HG02759 (cell line): Measurements from ENCODE around the gene TNRC6A.
"Not testable (repeated sequence)": the region's sequence is repeated elsewhere in the genome, so short reads cannot be mapped to it uniquely, and the experiment has no call there.

Experiments used
- ATAC-seq: cut with Tn5 transposase; IDR thresholded peaks from one replicate; pipeline ENCODE4 v1.9.1; 2021; ENCODE audit warnings: mild to moderate bottlenecking, moderate library complexity; ENCODE audit not compliant: unreplicated experiment

TNRC6A gene

DNA sequence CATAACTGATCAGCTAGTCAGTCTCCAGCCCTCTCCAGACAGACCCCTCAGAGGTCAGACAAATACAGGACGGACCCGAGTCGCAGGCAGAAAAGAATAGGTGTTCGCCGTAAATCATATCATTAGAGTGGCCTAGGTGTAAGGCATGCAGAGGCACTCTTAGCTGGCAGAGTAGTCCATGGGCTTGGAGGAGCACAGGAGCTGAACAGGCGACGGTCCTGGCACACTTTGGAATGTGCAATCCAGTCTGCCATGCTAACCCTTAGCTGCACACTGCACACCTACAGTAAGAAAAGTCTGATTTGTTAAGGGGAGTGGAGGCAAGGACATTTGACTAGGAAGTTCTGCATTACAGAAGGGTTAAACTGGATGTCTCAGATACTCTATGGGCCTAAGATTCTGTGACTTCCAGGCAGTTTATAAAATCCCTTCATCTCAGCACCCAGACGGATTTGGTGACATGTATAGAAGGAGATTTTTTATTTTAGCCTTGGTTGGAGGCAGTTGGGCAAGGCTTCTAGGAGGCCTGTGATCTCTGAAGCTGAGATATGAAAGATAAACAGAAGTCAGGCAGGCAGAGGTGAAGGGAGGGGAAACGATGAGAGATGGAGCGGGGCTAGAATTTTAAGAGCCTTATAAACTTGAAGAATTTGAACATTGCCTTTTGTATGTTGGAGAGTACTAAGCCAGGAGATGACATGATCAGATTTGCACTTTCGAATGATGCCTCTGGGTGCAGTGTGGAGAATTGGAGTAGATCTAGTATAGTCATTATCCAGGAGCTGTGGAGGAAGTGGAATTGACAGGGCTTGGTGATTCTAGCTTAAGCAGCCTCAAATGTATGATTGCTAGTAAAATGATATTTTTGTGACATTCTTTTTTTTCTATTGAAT lies 81.7 kb downstream of the TNRC6A start:
- no peak for ATAC-seq

DNA sequence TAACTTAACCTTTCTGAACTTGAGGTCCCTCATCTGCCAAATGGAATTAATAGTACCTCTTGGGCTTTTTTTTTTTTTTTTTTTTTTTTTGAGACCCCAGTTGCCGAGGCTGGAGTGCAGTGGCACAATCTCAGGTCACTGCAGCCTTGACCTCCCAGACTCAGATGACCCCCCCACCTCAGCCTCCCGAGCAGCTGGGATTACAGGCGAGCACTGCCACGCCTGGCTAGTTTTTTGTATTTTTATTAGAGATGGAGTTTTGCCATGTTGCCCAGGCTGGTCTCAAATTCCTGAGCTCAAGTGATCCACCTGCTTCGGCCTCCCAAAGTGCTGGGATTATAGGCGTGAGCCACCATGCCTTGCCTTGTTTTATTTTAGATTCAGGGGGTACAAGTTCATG lies 83.4 kb downstream of the TNRC6A start:
- not testable (repeated sequence) for ATAC-seq

DNA sequence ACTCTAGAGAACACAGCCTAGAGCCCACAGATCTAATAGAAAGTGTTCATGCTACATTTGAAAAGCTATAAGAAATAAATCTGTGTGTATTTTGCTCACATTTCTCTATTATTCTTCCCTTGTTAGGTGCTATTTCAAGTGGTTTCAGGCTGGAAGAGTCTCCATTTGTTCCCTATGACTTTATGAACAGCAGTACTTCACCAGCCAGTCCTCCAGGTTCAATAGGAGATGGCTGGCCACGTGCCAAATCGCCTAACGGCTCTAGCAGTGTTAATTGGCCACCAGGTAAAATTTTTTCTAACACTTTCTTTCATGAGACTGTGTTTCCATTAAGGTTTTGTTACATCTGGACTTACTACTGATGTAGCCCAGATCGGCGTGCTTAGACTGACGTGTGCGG lies 85.6 kb downstream of the TNRC6A start:
- ATAC-seq, result no peak

DNA sequence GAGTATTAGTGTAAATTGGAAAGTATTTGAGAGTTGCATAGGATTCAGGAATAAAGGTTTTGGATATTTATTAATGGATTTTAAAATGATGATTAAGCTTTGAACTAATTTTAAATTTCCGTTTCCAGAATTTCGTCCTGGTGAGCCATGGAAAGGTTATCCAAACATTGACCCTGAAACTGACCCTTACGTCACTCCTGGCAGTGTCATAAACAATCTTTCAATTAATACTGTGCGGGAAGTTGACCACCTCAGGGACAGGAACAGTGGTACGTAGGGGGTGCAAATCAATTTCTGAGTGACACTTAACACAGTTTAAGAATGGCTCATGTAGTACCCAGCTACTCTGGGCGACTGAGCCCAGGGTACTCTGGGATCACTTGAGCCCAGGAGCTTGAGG lies 87.2 kb downstream of the TNRC6A start:
- no peak for ATAC-seq

DNA sequence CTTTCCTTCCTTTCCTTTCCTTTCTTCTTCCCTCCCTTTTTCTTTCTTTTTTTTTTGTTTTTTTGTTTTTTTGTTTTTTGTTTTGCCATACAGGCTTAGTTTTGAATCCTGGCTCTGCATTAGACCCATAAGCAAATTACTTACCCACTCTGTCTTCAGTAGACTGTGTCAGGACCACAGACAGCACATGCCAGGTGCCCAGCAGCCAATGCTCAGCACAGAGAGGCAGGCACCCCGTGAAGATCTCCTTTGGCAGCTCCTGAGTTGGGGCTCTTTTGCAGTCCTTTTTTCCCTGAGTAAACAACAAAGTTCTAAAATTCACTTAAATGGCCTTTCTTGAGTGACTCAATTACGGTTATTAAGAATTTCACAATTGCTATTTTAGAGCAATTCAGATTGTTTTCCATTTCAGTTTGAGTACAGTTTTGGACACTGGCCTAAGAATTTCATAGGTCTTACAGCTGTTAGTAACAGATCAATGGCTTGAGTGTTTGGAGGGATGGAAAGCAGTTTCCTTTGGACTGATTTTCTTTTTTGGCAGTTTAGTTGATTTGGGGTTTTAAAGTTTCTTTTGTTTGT lies 90.1 kb downstream of the TNRC6A start:
- no peak for ATAC-seq

DNA sequence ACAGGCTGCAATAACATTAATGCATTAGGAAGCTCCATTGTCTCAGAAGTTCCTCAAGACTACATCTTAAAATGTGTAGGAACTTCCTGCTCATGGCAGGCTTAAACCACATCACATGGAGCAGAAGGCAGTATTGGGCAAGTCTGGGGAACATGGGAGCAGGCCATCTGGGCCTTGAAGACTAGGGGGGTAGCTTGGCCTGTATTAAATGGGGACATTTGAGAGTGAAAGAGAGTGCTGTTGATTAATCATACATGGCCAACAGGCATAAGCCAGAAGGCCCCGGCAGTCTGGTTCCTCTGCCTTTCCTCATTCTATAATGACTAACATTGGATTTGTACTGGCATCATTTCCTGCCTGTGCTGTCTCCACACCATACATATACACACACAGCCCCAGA lies 91.1 kb downstream of the TNRC6A start:
- no peak for ATAC-seq

DNA sequence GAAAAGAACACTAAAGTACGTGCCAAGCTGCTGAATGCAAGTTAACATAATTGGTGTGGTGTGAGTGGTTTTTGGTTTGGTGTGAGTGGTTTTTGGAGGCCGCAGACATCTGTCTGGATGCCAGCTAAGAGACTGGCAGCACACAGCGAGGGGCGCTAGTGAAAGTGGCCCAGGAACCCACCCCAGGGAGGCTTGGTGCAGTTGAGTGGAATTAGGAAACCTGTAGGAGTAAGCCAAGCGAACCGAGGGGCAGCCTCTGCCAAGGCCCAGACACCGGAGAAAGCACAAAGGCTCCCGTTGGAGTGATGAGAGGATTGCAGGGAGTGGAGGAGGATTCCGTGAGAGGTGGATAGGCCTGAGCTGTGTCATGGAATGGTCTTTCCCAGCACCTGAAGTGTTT lies 91.7 kb downstream of the TNRC6A start:
- no peak for ATAC-seq

DNA sequence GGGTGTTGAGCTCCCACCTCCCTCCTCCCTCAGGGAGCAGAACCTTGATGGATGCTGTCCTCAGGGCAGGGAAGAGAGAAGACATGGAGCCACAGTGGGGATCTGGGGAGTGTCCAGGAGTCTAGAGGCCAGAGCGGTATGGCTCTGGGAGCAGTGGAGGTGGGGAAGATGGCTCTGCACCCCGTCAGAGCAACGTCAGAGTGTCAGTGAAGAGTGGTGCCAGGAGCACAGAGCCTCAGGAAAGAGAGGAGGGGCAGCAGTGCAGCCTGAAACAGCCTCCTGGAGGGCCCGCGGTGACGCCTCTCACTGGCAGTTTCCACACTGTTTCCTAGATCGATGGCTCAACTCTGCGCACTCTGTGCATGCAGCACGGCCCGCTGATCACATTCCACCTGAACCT lies 93.1 kb downstream of the TNRC6A start:
- ATAC-seq, result no peak

DNA sequence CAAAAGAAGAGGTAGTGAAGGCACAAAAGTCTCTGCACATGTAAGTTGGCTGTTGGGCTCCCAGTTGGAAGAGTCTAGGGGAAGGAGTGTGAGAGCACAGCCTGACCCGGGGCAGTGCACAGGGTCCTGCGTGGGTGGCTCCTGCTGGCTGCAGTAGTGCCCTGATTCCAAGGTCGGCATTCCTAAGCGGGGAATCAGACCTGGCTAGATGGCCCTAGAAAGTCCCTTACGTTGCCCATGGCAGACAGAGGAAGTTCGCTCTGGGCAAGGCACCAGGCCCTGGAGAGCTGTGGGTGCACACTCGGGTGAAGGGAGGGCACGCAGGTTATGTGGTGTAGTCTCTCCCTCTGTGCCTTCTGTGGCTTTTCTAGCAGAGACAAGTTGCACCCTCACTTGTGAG lies 93.5 kb downstream of the TNRC6A start:
- no peak for ATAC-seq

DNA sequence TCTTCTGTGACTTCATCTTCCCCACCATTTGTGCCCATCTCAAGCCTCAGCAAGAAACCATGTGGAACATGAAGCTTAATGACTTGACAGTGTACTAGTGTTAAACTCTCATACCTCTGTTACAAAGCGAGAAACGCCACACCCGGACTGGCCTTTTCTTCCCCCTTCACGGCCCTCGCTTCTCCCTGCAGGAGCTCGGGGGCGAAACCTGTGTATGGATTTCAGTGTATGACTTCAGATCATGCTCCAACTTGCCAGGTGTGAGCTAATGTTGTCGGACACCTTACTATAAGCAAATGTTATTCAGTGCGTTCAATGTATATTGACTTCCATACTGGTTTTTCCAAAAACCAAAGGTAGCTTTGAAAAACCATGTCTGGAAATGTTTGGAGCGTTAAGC lies 96.2 kb downstream of the TNRC6A start:
- ATAC-seq, result no peak

DNA sequence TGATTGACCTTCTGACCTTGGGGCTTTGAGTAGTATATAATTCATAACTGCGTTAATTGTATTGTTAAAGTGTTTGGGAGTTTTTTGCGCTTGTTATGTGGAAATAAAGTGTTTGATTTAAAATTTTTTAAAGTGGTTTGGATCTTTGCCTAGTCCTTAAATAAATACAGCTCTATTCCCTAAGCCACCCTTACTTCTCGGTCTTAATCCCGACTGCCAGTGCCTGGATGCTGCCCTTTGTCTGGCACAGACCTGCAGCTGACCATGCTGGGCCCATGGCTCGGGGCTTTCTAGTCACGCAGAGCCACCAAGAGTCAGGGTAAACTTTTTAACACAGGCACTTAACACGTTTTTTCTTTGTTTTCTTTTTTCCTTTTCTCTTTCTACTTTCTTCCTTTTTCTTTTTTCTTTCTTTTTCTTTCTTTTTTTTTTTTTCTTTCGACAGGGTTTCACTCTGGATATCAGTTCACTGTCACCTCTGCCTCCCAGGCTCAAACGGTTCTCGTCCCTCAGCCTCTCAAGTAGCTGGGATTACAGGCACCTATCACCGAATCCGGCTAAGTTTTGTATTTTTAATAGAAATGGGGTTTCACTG lies 96.7 kb downstream of the TNRC6A start:
- no peak for ATAC-seq

DNA sequence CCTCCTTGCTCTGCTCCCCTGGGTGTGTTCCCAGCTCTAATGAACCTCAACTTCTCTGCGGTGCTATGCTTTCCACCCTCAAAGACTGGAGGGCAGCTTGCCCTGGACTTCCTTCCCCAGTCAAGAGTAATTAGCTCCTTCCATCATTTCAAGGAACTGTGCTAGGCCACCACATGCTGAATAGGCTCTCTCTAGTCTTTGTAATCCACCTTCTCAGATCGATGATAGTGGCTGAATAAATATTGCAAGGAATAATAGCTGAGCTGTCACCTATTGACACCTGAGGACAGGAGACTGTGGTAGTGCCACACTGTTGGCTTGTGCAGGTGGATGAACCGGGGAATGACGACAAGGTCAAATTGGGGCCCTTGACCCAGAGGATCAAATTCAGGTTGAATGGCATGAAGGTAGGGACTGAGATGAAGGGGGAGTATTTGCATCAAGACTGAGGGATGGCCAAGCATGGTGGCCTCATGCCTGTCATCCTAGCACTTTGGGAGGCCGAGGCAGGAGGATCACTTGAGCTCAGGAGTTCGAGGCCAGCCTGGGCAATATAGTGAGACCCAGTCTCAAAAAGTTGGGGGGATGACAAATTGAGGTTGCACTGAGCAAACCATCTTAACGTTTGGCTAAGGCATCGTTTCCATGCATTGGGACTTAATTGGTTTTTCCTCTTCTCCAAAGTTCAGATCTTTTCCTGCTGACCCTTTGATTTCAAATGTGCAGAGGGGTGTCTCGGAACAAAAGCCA lies 97.5 kb downstream of the TNRC6A start:
- ATAC-seq, result no peak

DNA sequence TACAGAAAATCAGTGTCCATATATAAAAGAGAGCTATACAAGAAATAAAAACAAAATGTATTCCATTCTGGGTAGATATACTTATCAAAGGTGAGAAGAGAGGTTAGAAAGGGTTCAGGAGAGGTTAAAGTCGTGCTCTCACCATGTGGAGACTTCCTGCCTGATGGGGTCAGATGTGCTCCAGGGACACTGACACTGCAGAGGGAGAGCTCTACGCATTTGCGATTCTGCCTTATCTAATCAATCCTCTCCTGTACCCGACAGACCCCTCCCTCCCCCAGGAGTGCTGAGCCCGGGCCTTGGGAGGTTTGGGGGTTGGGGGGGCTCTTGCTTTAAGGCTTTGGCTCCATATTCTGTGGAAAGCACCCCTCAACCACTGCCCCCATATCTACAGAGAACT lies 99.7 kb downstream of the TNRC6A start:
- no peak for ATAC-seq

DNA sequence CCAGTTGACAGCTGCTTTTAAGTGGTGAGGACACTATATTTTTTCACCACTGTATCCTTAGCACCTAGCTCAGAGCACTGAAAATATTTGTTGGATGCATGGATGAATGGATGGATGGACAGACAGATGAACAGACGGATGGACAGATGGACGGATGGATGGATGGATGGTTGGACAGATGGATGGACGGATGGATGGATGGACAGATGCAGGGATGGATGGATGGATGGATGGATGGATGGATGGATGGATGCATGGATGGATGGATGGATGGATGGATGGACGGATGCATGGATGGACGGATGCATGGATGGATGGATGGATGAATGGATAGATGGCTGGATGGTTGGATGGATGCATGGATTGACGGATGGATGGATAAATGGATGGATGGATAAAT lies 103.9 kb downstream of the TNRC6A start:
- ATAC-seq, result no peak

DNA sequence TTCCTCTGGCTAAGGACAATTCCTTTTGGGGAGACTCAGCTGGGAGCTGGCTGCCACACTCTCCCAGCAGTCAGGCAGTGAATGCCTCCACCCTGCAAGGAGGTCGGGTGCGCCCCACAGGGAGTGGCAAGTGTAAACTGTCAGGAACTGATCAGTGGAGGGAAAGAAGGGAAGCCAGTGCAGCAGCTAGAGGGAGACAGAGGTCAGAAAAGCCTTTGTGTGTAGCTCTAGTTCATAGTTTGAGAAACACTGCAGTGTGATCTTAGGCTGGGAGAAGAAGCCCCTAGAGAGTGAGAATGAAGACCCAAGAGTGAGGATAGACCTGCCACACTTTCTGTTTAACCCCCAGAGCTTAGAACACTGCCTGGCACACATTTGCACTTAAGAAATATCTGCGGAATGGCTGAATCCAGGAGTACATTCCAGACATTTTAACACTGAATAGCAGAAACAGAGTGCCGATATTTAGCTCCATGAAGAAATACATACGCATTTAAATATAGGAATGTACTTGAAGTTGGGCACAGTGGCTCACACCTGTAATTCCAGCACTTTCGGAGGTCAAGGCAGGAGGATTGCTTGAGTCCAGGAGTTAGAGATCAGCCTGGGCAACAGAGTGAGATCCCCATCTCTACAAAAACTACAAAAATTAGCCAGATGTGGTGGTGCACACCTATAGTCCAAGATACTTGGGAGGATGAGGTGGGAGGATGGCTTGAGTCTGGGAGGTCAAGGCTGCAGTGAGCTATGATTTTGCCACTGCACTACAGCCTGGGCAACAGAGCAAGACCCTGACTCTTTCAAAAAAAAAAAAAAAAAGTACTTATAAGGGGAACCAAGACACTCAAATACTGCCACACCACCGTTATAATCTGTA lies 105.2 kb downstream of the TNRC6A start:
- no peak for ATAC-seq

DNA sequence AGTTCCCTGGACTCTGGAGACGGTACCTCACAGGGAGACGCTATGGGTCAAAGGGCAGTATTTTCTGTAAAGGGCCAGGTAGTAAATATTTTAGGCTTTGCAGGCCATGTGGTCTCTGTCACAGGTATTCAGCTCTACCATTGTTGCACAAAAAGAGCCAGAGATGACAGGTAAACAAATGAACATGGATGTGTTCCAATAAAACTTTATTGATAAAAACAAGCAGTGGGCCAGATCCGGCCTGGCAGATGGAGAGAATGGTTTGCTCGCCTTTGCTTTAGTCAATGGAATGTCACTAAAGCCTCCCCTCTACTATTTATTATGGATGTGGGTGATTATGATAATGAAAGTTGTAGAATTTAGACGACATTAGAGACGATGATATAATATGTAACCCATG lies 107.4 kb downstream of the TNRC6A start:
- no peak for ATAC-seq

DNA sequence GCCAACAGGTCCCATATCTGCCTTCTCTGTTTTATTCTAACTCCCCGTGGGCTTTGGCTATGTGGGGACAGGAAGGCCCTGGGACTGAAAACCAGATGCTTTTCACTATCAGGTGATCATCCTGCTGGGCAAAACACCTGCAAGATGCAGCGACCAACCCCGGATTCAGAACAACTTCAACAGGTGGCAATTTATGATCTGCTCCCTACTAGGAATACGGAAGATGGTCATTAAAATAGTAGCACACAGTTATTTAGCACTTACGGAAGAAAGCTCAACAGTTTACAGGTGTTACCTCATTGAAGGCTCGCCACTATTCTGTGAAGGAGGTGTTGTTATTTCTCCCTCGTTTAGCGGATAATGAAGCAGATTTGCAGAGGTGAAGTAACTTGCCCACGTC lies 108.5 kb downstream of the TNRC6A start:
- no peak for ATAC-seq

DNA sequence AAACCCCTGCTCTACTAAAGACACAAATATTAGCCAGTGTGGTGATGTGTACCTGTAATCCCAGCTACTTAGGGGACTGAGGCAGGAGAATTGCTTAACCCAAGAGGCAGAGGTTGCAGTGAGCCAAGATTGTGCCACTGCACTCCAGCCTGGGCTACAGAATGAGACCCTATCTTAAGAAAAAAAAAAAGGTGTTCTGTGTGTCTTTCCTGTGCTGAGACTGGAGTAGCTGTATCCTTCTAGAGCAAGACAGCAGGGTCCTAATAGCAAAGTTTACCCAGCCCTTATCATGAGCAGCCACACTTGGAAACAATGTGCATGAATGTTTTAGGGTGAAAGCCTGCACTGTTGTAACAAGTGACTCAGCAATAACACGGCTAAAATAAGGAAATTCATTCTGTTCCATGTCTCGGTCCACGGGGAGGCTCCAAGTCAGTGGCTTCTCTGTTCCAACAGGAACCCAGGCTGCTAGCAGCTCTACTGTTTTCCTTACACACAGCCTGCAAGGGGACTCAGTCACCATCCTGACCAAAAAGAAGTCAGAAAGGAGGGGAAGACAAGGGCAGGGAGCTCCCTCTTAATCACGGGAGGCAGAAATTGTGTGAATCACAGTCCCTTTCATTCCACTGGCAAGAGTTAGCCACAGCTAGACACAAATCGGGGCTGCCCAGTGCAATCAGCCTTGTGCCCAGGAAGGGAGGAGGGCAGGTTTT lies 109.3 kb downstream of the TNRC6A start:
- no peak for ATAC-seq

DNA sequence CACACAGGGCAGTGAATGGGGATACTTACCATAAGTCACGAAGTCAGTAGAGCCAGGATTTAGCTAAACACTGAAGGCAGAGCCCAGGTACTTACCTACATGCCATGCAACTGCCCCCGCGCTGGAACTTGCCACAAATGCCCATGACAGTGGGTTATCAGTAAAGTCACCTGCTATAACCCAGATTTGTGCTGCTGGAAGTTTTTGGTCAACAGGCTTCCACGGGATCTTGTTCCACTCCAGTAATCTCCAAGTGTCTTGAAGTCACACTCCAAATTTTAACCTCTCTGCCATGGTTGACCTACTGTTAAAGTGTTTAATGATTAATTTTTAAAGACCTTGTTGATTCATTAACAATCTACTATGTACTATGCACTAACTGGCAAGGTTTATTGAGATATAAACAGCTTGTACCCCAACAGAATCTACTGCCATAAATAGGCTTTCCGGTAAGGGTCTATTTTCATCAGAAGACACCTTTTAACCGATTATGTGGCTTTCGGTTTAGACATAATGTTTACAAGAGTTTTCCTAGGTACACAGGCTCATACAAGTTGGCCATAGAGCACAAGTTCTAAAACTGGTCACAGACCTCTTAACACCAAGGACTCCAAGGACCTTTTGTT lies 110.0 kb downstream of the TNRC6A start:
- ATAC-seq, result no peak

DNA sequence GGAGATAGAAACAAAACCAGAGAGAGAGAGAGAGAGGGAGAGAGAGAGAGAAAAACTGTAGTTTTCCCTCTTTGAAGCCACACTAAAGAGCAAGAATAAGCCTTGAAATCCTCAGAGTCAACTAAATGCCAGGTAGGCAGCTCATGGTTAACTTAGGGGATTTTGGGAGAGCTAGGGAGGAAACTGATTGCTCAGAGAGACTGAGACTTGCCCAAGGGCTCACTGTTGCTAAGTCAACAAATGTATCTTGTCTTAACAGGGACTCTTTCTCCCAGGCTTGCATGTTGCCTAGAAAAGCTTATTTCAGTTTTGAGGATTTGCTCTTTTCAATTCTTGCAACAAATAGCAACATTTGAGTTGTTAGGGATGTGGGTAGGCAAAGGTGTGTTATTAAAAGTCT lies 111.8 kb downstream of the TNRC6A start:
- no peak for ATAC-seq
